IMR-90 (cell line): ENCODE results near the gene BAZ2B. TPM values are rescaled to one million over a fixed set of nuclear protein-coding genes. Genes with fewer than 3 reads are reported as not detected.
A peak's percentile ranks its signal among the peaks of the same experiment; 100 is the strongest.

Experiments used
- ATAC-seq: fragments of 200-7000 bp; cut with Tn5 transposase; 2 replicates; pipeline ENCODE4 v1.9.1; 2020; ENCODE audit warnings: low read depth, mild to moderate bottlenecking, moderate library complexity
- BruUV-seq: library from RNA; stranded (reverse); fragments of 400-500 nt; replicated peaks from 2 replicates; lab custom pipeline; 2021; lab: Mats Ljungman, UMichigan
- CTCF ChIA-PET: fragments of 300-600 bp; formaldehyde crosslinking; extraction: SDS; loops from one replicate; lab custom pipeline; 2021; ENCODE audit warnings: antibody characterized with exemption; lab: Yijun Ruan, JAX
- POLR2A ChIA-PET: fragments of 300-600 bp; sonication (Branson Sonifier 250); formaldehyde crosslinking; loops from one replicate; lab custom pipeline; 2022; ENCODE audit warnings: antibody characterized with exemption; ENCODE audit not compliant: unreplicated experiment; lab: Charles Lee
- DNase-seq: peaks from one replicate; pipeline ENCODE4 v3.0.0; 2013
- H2AFZ ChIP-seq: replicated peaks from 2 replicates; pipeline ENCODE3; 2013; ENCODE audit warnings: low read length, mild to moderate bottlenecking; ENCODE audit not compliant: poor library complexity
- H2AK5ac ChIP-seq: 2 replicates; pipeline ENCODE4 v1.6.1; 2013; ENCODE audit warnings: low read depth, low read length, inconsistent platforms
- H2AK9ac ChIP-seq: replicated peaks from 2 replicates; pipeline ENCODE3; 2013; ENCODE audit warnings: mild to moderate bottlenecking, low read depth, low read length, moderate library complexity; ENCODE audit not compliant: poor library complexity
- H2BK120ac ChIP-seq: 2 replicates; pipeline ENCODE4 v1.6.1; 2013; ENCODE audit warnings: low read depth, low read length, inconsistent platforms
- H2BK15ac ChIP-seq: 3 replicates; pipeline ENCODE4 v1.6.1; 2013; ENCODE audit warnings: low read depth, low read length, inconsistent platforms
- H2BK20ac ChIP-seq: 2 replicates; pipeline ENCODE4 v1.6.1; 2013; ENCODE audit warnings: low read depth, mild to moderate bottlenecking, inconsistent platforms, low read length, moderate library complexity
- H2BK5ac ChIP-seq: 2 replicates; pipeline ENCODE4 v1.6.1; 2013; ENCODE audit warnings: mild to moderate bottlenecking, low read depth, low read length, inconsistent platforms; ENCODE audit not compliant: poor library complexity, severe bottlenecking
- H3K14ac ChIP-seq: replicated peaks from 2 replicates; pipeline ENCODE4 v1.6.1; 2013; ENCODE audit warnings: low read depth, low read length, inconsistent platforms
- H3K18ac ChIP-seq: 2 replicates; pipeline ENCODE4 v1.6.1; 2013; ENCODE audit warnings: low read depth, low read length, control low read depth
- H3K23ac ChIP-seq: 2 replicates; pipeline ENCODE4 v1.6.1; 2013; ENCODE audit warnings: low read depth, low read length, inconsistent platforms
- H3K27ac ChIP-seq: 2 replicates; pipeline ENCODE4 v1.5.1; 2013; ENCODE audit warnings: mild to moderate bottlenecking, control low read depth, low read length; ENCODE audit not compliant: insufficient read depth
- H3K27me3 ChIP-seq: 2 replicates; pipeline ENCODE4 v1.6.1; 2013; ENCODE audit warnings: low read length; ENCODE audit not compliant: control insufficient read depth, insufficient read depth
- H3K36me3 ChIP-seq: 2 replicates; pipeline ENCODE4 v1.6.1; 2013; ENCODE audit warnings: low read length, mixed read lengths; ENCODE audit not compliant: control insufficient read depth, insufficient read depth
- H3K4ac ChIP-seq: 2 replicates; pipeline ENCODE4 v1.6.1; 2013; ENCODE audit warnings: low read depth, low read length, inconsistent platforms
- H3K4me1 ChIP-seq: 2 replicates; pipeline ENCODE4 v1.6.1; 2013; ENCODE audit warnings: low read length, mixed read lengths; ENCODE audit not compliant: control insufficient read depth, insufficient read depth
- H3K4me2 ChIP-seq: 2 replicates; pipeline ENCODE4 v1.6.1; 2013; ENCODE audit warnings: low read depth, mild to moderate bottlenecking, control low read depth, low read length, moderate library complexity
- H3K4me3 ChIP-seq: 2 replicates; pipeline ENCODE4 v1.5.1; 2013; ENCODE audit warnings: low read depth, mild to moderate bottlenecking, control low read depth, low read length, moderate library complexity; ENCODE audit not compliant: insufficient read depth
- H3K56ac ChIP-seq: 2 replicates; pipeline ENCODE4 v1.6.1; 2013; ENCODE audit warnings: low read length, inconsistent platforms; ENCODE audit not compliant: insufficient read depth; ENCODE audit errors: extremely low read depth
- H3K79me1 ChIP-seq, 2 experiments: 2 replicates each; pipeline ENCODE4 v1.6.1; 2013; ENCODE audit warnings: low read length in 2 of 2, inconsistent platforms in 1 of 2, low read depth in 1 of 2
- H3K9ac ChIP-seq: 2 replicates; pipeline ENCODE4 v1.6.1; 2013; ENCODE audit warnings: low read depth, low read length, control low read depth
- H3K9me1 ChIP-seq: 2 replicates; pipeline ENCODE4 v1.6.1; 2013; ENCODE audit warnings: low read length, inconsistent platforms; ENCODE audit not compliant: insufficient read depth
- H3K9me3 ChIP-seq: 2 replicates; pipeline ENCODE4 v1.6.1; 2013; ENCODE audit warnings: low read length; ENCODE audit not compliant: control insufficient read depth, insufficient read depth
- H4K20me1 ChIP-seq: 2 replicates; pipeline ENCODE4 v1.6.1; 2013; ENCODE audit warnings: low read length, inconsistent platforms; ENCODE audit not compliant: insufficient read depth
- H4K5ac ChIP-seq: 2 replicates; pipeline ENCODE4 v1.6.1; 2013; ENCODE audit warnings: mild to moderate bottlenecking, low read depth, low read length, control low read depth
- H4K8ac ChIP-seq, 2 experiments: 2 replicates each; pipeline ENCODE4 v1.6.1; 2013; ENCODE audit warnings: low read depth in 2 of 2, low read length in 2 of 2, control low read depth in 1 of 2, inconsistent platforms in 1 of 2
- H4K91ac ChIP-seq: 2 replicates; pipeline ENCODE4 v1.6.1; 2013; ENCODE audit warnings: low read depth, low read length, inconsistent platforms; ENCODE audit not compliant: insufficient read depth
- BHLHE40 ChIP-seq: fragments of 150-350 bp; IDR thresholded peaks from 2 replicates; pipeline ENCODE4 v1.6.1; 2016; ENCODE audit warnings: mild to moderate bottlenecking, low read depth, low read length
- CEBPB ChIP-seq: IDR thresholded peaks from 2 replicates; pipeline ENCODE4 v1.6.1; 2012; ENCODE audit warnings: low read depth, low read length, improper control_type of control experiment
- CHD1 ChIP-seq: IDR thresholded peaks from 2 replicates; pipeline ENCODE4 v1.6.1; 2012; ENCODE audit warnings: low read depth, low read length, improper control_type of control experiment
- CTCF ChIP-seq: conservative IDR thresholded peaks from 2 replicates; pipeline ENCODE4 v1.5.1; 2012; ENCODE audit warnings: mild to moderate bottlenecking, low read depth, low read length, improper control_type of control experiment
- ELK1 ChIP-seq: fragments of 150-350 bp; IDR thresholded peaks from 2 replicates; pipeline ENCODE4 v1.6.1; 2016; ENCODE audit warnings: low read depth, mild to moderate bottlenecking, low read length, moderate library complexity, borderline replicate concordance
- FOS ChIP-seq: fragments of 150-350 bp; IDR thresholded peaks from 2 replicates; pipeline ENCODE4 v1.6.1; 2016; ENCODE audit warnings: low read depth, low read length
- MAFK ChIP-seq: IDR thresholded peaks from 2 replicates; pipeline ENCODE4 v1.6.1; 2012; ENCODE audit warnings: low read depth, low read length, improper control_type of control experiment
- MAZ ChIP-seq: IDR thresholded peaks from 2 replicates; pipeline ENCODE4 v1.6.1; 2012; ENCODE audit warnings: low read depth, mild to moderate bottlenecking, low read length, improper control_type of control experiment, moderate library complexity, borderline replicate concordance
- MXI1 ChIP-seq: IDR thresholded peaks from 2 replicates; pipeline ENCODE4 v1.6.1; 2012; ENCODE audit warnings: low read depth, mild to moderate bottlenecking, low read length, moderate library complexity, borderline replicate concordance
- NFE2L2 ChIP-seq: fragments of 150-350 bp; IDR thresholded peaks from 2 replicates; pipeline ENCODE4 v1.6.1; 2016; ENCODE audit warnings: low read depth, mild to moderate bottlenecking, low read length
- POLR2A ChIP-seq: IDR thresholded peaks from 2 replicates; pipeline ENCODE4 v1.6.1; 2012; ENCODE audit warnings: mild to moderate bottlenecking, low read depth, low read length
- RAD21 ChIP-seq: IDR thresholded peaks from 2 replicates; pipeline ENCODE4 v1.6.1; 2012; ENCODE audit warnings: low read length, improper control_type of control experiment
- RCOR1 ChIP-seq: IDR thresholded peaks from 2 replicates; pipeline ENCODE4 v1.6.1; 2012; ENCODE audit warnings: mild to moderate bottlenecking, low read length, improper control_type of control experiment; ENCODE audit not compliant: insufficient replicate concordance
- RFX5 ChIP-seq: IDR thresholded peaks from 2 replicates; pipeline ENCODE4 v1.8.0; 2012; ENCODE audit warnings: low read depth, mild to moderate bottlenecking, low read length, moderate library complexity
- SMC3 ChIP-seq: fragments of 150-350 bp; IDR thresholded peaks from 2 replicates; pipeline ENCODE4 v1.6.1; 2016; ENCODE audit warnings: low read depth, mild to moderate bottlenecking, antibody characterized with exemption, low read length, moderate library complexity
- USF2 ChIP-seq: fragments of 150-350 bp; IDR thresholded peaks from 2 replicates; pipeline ENCODE4 v1.6.1; 2017; ENCODE audit warnings: mild to moderate bottlenecking, antibody characterized with exemption, low read length, low read depth
- dilution Hi-C: fragments of 300-500 bp; cut with HindIII; formaldehyde crosslinking; loops from one replicate; pipeline ENCODE4 v1.14.3; 2018; ENCODE audit warnings: low sequenced_read_pairs; ENCODE audit not compliant: unreplicated experiment
- in situ Hi-C: fragments of 300-500 bp; cut with MboI; formaldehyde crosslinking; loops from 3 replicates; pipeline ENCODE4 v1.14.3; 2019; ENCODE audit warnings: low sequenced_read_pairs, inconsistent platforms, mixed read lengths
- intact Hi-C: fragments of 100-400 bp; cut with micrococcal nuclease; formaldehyde crosslinking; loops from 2 replicates; pipeline ENCODE4 v1.10.0; 2022
- polyA plus RNA-seq, 3 experiments: library from polyadenylated mRNA; depleted of rRNA; stranded (reverse); fragments of >200 nt; gene quantifications; 2 replicates each; pipeline ENCODE4 v1.2.3, GENCODE V29; 2012; ENCODE audit warnings: low replicate concordance in 1 of 3
- total RNA-seq: library from RNA; depleted of rRNA; stranded (reverse); fragments of >200 nt; gene quantifications from 2 replicates; pipeline ENCODE4 v1.2.3, GENCODE V29; 2012

BAZ2B gene
- total and polyA plus RNA-seq, 2 of the 4 experiments (the other 2 are of a cell fraction) = 8.9 to 42.1 TPM

- no peak overlapping the region for H3K4me3 ChIP-seq
- CTCF ChIA-PET = no interaction called here
Measured at GRCh38 chr2:159661286-159661685, 44.9 kb upstream of the BAZ2B start.

More at GRCh38 chr2:159661286-159661685, 44.9 kb upstream of the BAZ2B start:
- Histone ChIP-seq H3K9ac (no peak overlapping the region), H3K9me3 (no peaks in the 10 kb centered on the region), H3K23ac (no peak overlapping the region), H3K27me3 (no peaks in the 10 kb centered on the region), H4K20me1 (no peaks in the 10 kb centered on the region), H3K79me1 (no peaks in the 10 kb centered on the region), H2BK120ac (no peak overlapping the region), H2AFZ (no peak overlapping the region), H3K4ac (no peak overlapping the region), H3K36me3 (no peaks in the 10 kb centered on the region), H2AK5ac (no peak overlapping the region), H2BK20ac (no peak overlapping the region), H2BK5ac (no peak overlapping the region), H4K91ac (no peak overlapping the region), H3K18ac (no peak overlapping the region), H3K9me1 (no peaks in the 10 kb centered on the region), H3K27ac (no peak overlapping the region), H3K4me1 (no peaks in the 10 kb centered on the region), H2AK9ac (no peak overlapping the region), H3K56ac (no peak overlapping the region), H3K14ac (no peak overlapping the region), H4K5ac (no peak overlapping the region), H3K4me2 (no peak overlapping the region), H2BK15ac (no peak overlapping the region), H4K8ac (no peak overlapping the region)
- TF ChIP-seq RAD21 (no peak), NFE2L2 (no peak), CHD1 (no peak), RFX5 (no peak), USF2 (no peak), MXI1 (no peak), BHLHE40 (no peak), MAZ (no peak), FOS (no peak), CEBPB (no peak), MAFK (no peak), CTCF (no peak), RCOR1 (no peak), ELK1 (no peak), POLR2A (no peak), SMC3 (no peak)
- no TSS peak for BruUV-seq
- intact Hi-C loops (no loop called here), dilution Hi-C loops (no loop called here), in situ Hi-C loops (no loop called here)
- POLR2A ChIA-PET = no interaction called here
- ATAC-seq (peak; percentile 44), DNase-seq (peak; percentile 59)
